Mesenchymal stem cell (in vitro differentiated cells and primary cell): ENCODE data around the gene PARD3B.

Experiments used
- DNase-seq: peaks from one replicate; pipeline ENCODE4 v3.0.0-alpha.2; 2013
- H2AFZ ChIP-seq: one replicate; pipeline ENCODE4 v1.6.1; 2013; ENCODE audit warnings: low read depth, mild to moderate bottlenecking, control low read depth, inconsistent platforms, low read length, moderate library complexity
- H2AK5ac ChIP-seq: 2 replicates; pipeline ENCODE4 v1.6.1; 2013; ENCODE audit warnings: low read length, moderate library complexity, mild to moderate bottlenecking, inconsistent platforms; ENCODE audit not compliant: severe bottlenecking
- H2BK120ac ChIP-seq: one replicate; pipeline ENCODE4 v1.6.1; 2013; ENCODE audit warnings: low read depth, mild to moderate bottlenecking, inconsistent platforms, low read length, moderate library complexity
- H2BK12ac ChIP-seq, 2 experiments: one replicate each; pipeline ENCODE4 v1.6.1; 2013; ENCODE audit warnings: inconsistent platforms in 2 of 2, low read length in 2 of 2, mild to moderate bottlenecking in 2 of 2, moderate library complexity in 2 of 2, control low read depth in 1 of 2
- H2BK15ac ChIP-seq: one replicate; pipeline ENCODE4 v1.6.1; 2013; ENCODE audit warnings: mild to moderate bottlenecking, low read depth, inconsistent platforms; ENCODE audit not compliant: poor library complexity, severe bottlenecking
- H2BK5ac ChIP-seq: 2 replicates; pipeline ENCODE4 v1.6.1; 2013; ENCODE audit warnings: low read depth, mild to moderate bottlenecking, low read length, control low read depth, inconsistent platforms; ENCODE audit not compliant: poor library complexity, severe bottlenecking
- H3K14ac ChIP-seq, 2 experiments: one replicate each; pipeline ENCODE4 v1.6.1; 2013; ENCODE audit warnings: inconsistent platforms in 2 of 2, low read length in 2 of 2, control low read depth in 1 of 2, mild to moderate bottlenecking in 1 of 2, moderate library complexity in 1 of 2
- H3K18ac ChIP-seq, 2 experiments: one replicate each; pipeline ENCODE4 v1.6.1; 2013; ENCODE audit warnings: inconsistent platforms in 2 of 2, low read length in 2 of 2, control low read depth in 1 of 2, low read depth in 1 of 2, mild to moderate bottlenecking in 1 of 2
- H3K23ac ChIP-seq, 2 experiments: one replicate each; pipeline ENCODE4 v1.6.1; 2013; ENCODE audit warnings: inconsistent platforms in 2 of 2, low read length in 2 of 2, mild to moderate bottlenecking in 2 of 2, moderate library complexity in 2 of 2, control low read depth in 1 of 2
- H3K27ac ChIP-seq: 2 replicates; pipeline ENCODE4 v1.5.1; 2013; ENCODE audit warnings: mild to moderate bottlenecking, moderate library complexity, low read length, control low read depth, inconsistent platforms; ENCODE audit not compliant: poor library complexity, severe bottlenecking
- H3K27me3 ChIP-seq, 2 experiments: 2 replicates each; pipeline versions ENCODE4 v1.6.1 to v1.7.0; 2013; ENCODE audit warnings: low read length in 2 of 2, mild to moderate bottlenecking in 2 of 2, moderate library complexity in 2 of 2, control low read depth in 1 of 2, inconsistent platforms in 1 of 2; ENCODE audit not compliant: control insufficient read depth in 1 of 2, insufficient read depth in 1 of 2
- H3K36me3 ChIP-seq, 2 experiments: 2 replicates each; pipeline versions ENCODE4 v1.6.1 to v1.7.0; 2013; ENCODE audit warnings: low read length in 2 of 2, control low read depth in 1 of 2, inconsistent platforms in 1 of 2, low read depth in 1 of 2, mild to moderate bottlenecking in 1 of 2; ENCODE audit not compliant: insufficient read depth in 2 of 2, control insufficient read depth in 1 of 2
- H3K4ac ChIP-seq, 2 experiments: one replicate each; pipeline ENCODE4 v1.6.1; 2013; ENCODE audit warnings: inconsistent platforms in 2 of 2, low read length in 2 of 2, mild to moderate bottlenecking in 2 of 2, moderate library complexity in 2 of 2, control low read depth in 1 of 2, low read depth in 1 of 2
- H3K4me1 ChIP-seq: 2 replicates; pipeline ENCODE4 v1.6.1; 2013; ENCODE audit warnings: low read depth, low read length, control low read depth; ENCODE audit not compliant: control insufficient read depth, insufficient read depth
- H3K4me2 ChIP-seq: 2 replicates; pipeline ENCODE4 v1.6.1; 2013; ENCODE audit warnings: low read length, mild to moderate bottlenecking, inconsistent platforms; ENCODE audit not compliant: poor library complexity, severe bottlenecking
- H3K4me3 ChIP-seq, 2 experiments: 2 replicates each; pipeline versions ENCODE4 v1.5.1 to v1.7.0; 2013; ENCODE audit warnings: low read length in 2 of 2, mild to moderate bottlenecking in 2 of 2, control low read depth in 1 of 2, low read depth in 1 of 2; ENCODE audit not compliant: insufficient read depth in 1 of 2
- H3K79me1 ChIP-seq: replicated peaks from 2 replicates; pipeline ENCODE4 v1.6.1; 2013; ENCODE audit warnings: mild to moderate bottlenecking, control low read depth, low read length, inconsistent platforms; ENCODE audit not compliant: poor library complexity, severe bottlenecking
- H3K9ac ChIP-seq: 2 replicates; pipeline ENCODE4 v1.7.0; 2013; ENCODE audit warnings: mild to moderate bottlenecking, low read length, moderate library complexity
- H3K9me3 ChIP-seq: 2 replicates; pipeline ENCODE4 v1.7.0; 2013; ENCODE audit warnings: mild to moderate bottlenecking, low read length; ENCODE audit not compliant: control insufficient read depth
- H4K8ac ChIP-seq: one replicate; pipeline ENCODE4 v1.6.1; 2013; ENCODE audit warnings: inconsistent platforms, mild to moderate bottlenecking, low read length, moderate library complexity
- H4K91ac ChIP-seq: one replicate; pipeline ENCODE4 v1.6.1; 2013; ENCODE audit warnings: mild to moderate bottlenecking, low read length, inconsistent platforms
- WGBS: methylation state at CpG from one replicate; pipeline ENCODE4 v1.1.7; 2013; ENCODE audit warnings: mixed read lengths; 5-methylcytosine and 5-hydroxymethylcytosine counted together

The PARD3B gene

DNA sequence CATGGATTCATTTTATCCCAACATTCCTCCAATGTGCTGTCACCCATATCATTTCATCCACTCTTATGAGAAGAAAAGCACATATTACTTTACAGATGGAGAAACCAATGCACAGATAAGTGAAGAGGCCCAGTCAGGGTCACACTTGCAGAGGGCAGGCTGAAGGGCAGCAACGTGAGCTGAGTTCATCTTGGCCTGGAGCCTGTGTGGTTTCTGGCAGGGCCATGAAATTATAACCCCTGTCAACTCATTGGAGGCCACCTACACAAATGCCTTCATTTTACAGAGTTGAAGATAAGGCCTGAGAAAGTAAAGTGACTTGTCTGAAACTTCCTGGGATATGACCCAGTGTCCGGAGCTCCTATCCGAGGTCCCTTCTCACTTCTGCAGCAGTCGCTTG lies 1048.6 kb downstream of the PARD3B start:
- no peak overlapping the region for H2BK15ac ChIP-seq
- no peak overlapping the region for H3K14ac ChIP-seq
- no peak overlapping the region for H4K91ac ChIP-seq
- H3K9ac ChIP-seq: no peak overlapping the region
- H4K8ac ChIP-seq: no peak overlapping the region
- no peak overlapping the region for H3K4ac ChIP-seq
- H3K36me3 ChIP-seq: no peaks in the 10 kb centered on the region
- no peak overlapping the region for H3K18ac ChIP-seq
- no peak overlapping the region for H2BK5ac ChIP-seq
- H2AFZ ChIP-seq: no peak overlapping the region
- no peak for DNase-seq
- H3K23ac ChIP-seq: no peak overlapping the region
- no peak overlapping the region for H3K4me3 ChIP-seq
- H2AK5ac ChIP-seq: no peak overlapping the region
- H3K4me1 ChIP-seq: no peaks in the 10 kb centered on the region
- H3K9me3 ChIP-seq: no peaks in the 10 kb centered on the region
- no peak overlapping the region for H3K4me2 ChIP-seq
- H2BK120ac ChIP-seq: no peak overlapping the region
- H3K27me3 ChIP-seq: no peaks in the 10 kb centered on the region
- 30% methylated on average over 4 of the region's 4 CpGs for WGBS
- no peak overlapping the region for H3K27ac ChIP-seq
- H3K79me1 ChIP-seq: no peaks in the 10 kb centered on the region
- no peak overlapping the region for H2BK12ac ChIP-seq

- Histone ChIP-seq H3K79me1 (no peaks in the 10 kb centered on the region), H3K4me1 (no peaks in the 10 kb centered on the region), H3K9ac (no peak overlapping the region), H3K9me3 (no peaks in the 10 kb centered on the region), H3K27ac (no peak overlapping the region), H3K27me3 (no peaks in the 10 kb centered on the region), H2BK15ac (no peak overlapping the region), H2AFZ (no peak overlapping the region), H3K4me2 (no peak overlapping the region), H3K4me3 (no peak overlapping the region), H4K8ac (no peak overlapping the region), H2BK12ac (no peak overlapping the region), H3K4ac (no peak overlapping the region), H3K14ac (no peak overlapping the region), H2BK5ac (no peak overlapping the region), H3K23ac (no peak overlapping the region), H4K91ac (no peak overlapping the region), H3K18ac (no peak overlapping the region), H2BK120ac (no peak overlapping the region), H2AK5ac (no peak overlapping the region), H3K36me3 (no peaks in the 10 kb centered on the region)
- WGBS: 100% methylated on average over 1 of the region's 2 CpGs
- no peak for DNase-seq
These were observed 1051.3 kb downstream of the PARD3B start for GRCh38 chr2:205596581-205596980.

- Histone ChIP-seq H3K9me3 (peaks cover 12% of the 10 kb centered on the region), H3K23ac (no peak overlapping the region), H2AFZ (no peak overlapping the region), H3K27ac (no peak overlapping the region), H4K91ac (peak overlapping the region; percentile 1), H3K36me3 (no peaks in the 10 kb centered on the region), H3K4me3 (no peak overlapping the region), H3K79me1 (no peaks in the 10 kb centered on the region), H2BK5ac (no peak overlapping the region), H2BK120ac (no peak overlapping the region), H3K9ac (no peak overlapping the region), H3K27me3 (peaks cover 0 to under 1% of the 10 kb centered on the region in 2 experiments), H3K4me1 (no peaks in the 10 kb centered on the region), H3K4me2 (no peak overlapping the region), H3K18ac (peak overlapping the region in 1 of 2 experiments; percentile 8), H3K4ac (no peak overlapping the region), H2BK15ac (no peak overlapping the region), H2BK12ac (peak overlapping the region in 1 of 2 experiments; percentile 18), H3K14ac (no peak overlapping the region), H4K8ac (no peak overlapping the region), H2AK5ac (no peak overlapping the region)
- DNase-seq: no peak
- WGBS: 96% methylated on average over 11 of the region's 11 CpGs
These were observed 1060.5 kb downstream of the PARD3B start for GRCh38 chr2:205605638-205606304.

GRCh38 chr2:205607146-205607545 lies 1061.9 kb downstream of the PARD3B start:
- Histone ChIP-seq H3K9ac (no peak overlapping the region), H3K36me3 (no peaks in the 10 kb centered on the region), H2BK5ac (no peak overlapping the region), H2BK15ac (no peak overlapping the region), H2AFZ (no peak overlapping the region), H2BK12ac (no peak overlapping the region), H3K27ac (no peak overlapping the region), H3K23ac (no peak overlapping the region), H4K8ac (no peak overlapping the region), H3K4me3 (no peak overlapping the region), H3K4me1 (no peaks in the 10 kb centered on the region), H3K18ac (no peak overlapping the region), H3K14ac (no peak overlapping the region), H3K27me3 (peaks cover 0 to 4% of the 10 kb centered on the region in 2 experiments), H2AK5ac (no peak overlapping the region), H4K91ac (no peak overlapping the region), H3K79me1 (no peaks in the 10 kb centered on the region), H3K4me2 (no peak overlapping the region), H3K4ac (no peak overlapping the region), H3K9me3 (peaks cover 10% of the 10 kb centered on the region), H2BK120ac (no peak overlapping the region)
- 78% methylated on average over 2 of the region's 3 CpGs for whole genome bisulfite sequencing
- DNase-seq: no peak
